ENCODE data around the gene BSCL2.
A peak's percentile ranks its signal among the peaks of the same experiment; 100 is the strongest.
"Not testable (repeated sequence)": the region's sequence is repeated elsewhere in the genome, so short reads cannot be mapped to it uniquely, and the experiment has no call there.

The BSCL2 gene

DNA sequence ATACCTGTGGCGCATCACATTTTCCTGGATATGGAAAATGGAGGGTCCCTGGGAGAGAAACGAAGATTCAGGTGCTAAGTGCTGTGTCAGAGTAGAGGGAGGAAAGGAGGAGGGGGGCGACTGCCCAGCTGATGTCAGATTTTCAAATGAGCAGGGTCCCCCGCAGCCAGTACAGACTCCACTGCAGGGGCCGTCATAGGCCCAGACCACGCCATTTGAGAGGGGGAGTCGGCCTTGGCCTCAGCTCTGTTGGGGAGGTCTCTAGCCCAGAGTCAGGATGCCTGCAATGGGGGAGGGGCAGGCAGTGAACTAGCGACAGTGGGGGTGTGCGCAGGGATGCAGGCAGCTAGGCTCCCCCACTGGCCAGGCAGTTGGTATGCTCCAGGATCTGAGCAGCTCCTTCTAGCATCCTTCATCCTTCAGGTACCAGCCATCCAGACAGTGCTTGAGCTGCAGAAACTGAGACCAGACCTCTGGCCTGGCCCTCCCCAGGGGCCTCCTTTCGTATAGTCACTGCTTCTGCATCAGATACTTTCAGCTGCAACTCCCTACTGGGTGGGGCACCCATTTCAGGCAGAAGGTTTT, at the start of gene BSCL2, which contains the start of gene GNG3:
Gene BSCL2, minus strand, starts transcription at position 148 of the 585 bp plus-strand sequence. CDS start 229 bp downstream, outside the sequence.
Gene GNG3, plus strand, starts transcription at position 400 of the 585 bp plus-strand sequence. CDS start 620 bp downstream, outside the sequence.
- no peak for DNase-seq (ENCODE audit: low spot score)

- no peak for DNase-seq (ENCODE audit: low spot score)
Observed at GRCh38 chr11:62755086-62755615, 47.9 kb upstream of the BSCL2 start.

GRCh38 chr11:62753736-62754603, 46.7 kb upstream of the BSCL2 start, which contains the start of gene ZBTB3:
Gene ZBTB3 (minus strand): TSS chr11:62754160. CDS start chr11:62753664, 496 bp downstream.
- DNase-seq (ENCODE audit: low spot score) = peak; percentile 90

DNA sequence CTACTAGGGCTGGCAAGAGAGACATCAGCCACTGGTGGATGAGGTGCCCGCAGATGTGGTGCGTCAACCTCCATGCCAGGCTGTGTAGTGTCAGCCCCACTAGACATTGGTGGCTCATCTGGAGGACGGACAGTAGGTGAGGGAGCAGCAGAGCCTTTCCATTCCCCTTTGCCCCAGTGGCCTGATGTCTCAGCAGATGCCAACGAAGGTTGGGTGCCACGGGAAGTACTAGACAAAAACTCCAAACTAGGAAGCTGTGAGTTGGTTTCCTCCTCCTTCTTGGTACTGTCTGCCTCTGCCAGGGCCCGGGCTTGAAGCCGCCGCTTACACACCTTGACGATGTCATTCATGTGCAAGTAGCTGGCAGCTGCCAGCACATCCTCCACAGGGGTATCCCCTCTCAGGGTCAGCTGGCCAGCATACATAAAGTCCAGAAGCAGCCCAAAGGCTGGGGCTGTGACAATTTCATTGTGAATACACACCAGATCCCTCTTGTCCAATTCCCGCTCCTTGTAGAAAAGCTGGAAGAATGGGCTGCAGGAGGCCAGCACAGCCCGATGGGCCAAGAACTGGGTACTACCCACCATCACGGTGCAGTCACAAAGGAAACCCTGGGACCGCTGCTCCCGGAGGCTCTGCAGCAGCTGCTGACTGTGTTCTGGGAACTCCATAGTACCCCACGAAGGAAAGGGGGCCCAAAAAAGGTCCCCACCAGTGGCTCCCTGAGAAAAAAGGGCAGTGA, 45.9 kb upstream of the BSCL2 start:
- no peak for DNase-seq (ENCODE audit: low spot score)

- no peak for DNase-seq (ENCODE audit: low spot score)
Observed at GRCh38 chr11:62752177-62752785, 45.1 kb upstream of the BSCL2 start.

DNA sequence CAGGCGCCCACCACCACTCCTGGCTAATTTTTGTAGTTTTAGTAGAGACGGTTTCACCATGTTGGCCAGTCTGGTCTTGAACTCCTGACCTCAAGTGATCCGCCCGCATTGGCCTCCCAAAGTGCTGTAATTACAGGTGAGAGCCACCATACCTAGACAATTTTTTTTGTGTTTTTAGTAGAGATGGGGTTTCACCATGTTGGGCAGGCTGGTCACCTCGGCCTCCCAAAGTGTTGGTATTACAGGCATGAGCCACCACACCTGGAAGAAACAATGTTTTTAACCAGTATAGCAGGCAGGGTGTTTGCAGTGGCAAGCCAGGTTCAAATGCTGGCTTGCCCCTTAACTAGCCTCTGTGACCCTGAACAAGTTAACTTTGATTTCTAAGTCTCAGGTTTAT, 42.7 kb upstream of the BSCL2 start:
- DNase-seq (ENCODE audit: low spot score) = not testable (repeated sequence)

- DNase-seq (ENCODE audit: low spot score) = no peak
Observed at GRCh38 chr11:62747475-62748160, 40.4 kb upstream of the BSCL2 start.

DNA sequence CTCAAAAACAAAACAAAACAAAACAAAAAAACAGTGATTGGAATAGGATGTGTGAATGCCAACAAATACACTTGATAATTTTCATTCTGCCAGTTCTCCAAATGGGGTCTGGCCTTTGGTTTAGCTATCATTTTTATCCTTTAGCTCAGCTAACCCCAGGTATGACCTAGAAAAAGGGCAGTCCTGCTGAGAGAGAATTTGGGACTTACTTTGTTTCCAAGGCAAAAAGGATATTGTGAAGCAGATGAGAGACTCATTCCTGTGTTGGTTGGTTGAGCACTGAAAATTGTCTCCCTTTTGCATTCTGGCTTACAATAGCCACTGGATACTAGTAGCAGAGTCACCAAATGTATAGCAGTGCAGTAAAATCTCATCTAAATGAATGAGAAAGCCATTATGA, 30.0 kb upstream of the BSCL2 start:
- DNase-seq (ENCODE audit: low spot score) = no peak

DNA sequence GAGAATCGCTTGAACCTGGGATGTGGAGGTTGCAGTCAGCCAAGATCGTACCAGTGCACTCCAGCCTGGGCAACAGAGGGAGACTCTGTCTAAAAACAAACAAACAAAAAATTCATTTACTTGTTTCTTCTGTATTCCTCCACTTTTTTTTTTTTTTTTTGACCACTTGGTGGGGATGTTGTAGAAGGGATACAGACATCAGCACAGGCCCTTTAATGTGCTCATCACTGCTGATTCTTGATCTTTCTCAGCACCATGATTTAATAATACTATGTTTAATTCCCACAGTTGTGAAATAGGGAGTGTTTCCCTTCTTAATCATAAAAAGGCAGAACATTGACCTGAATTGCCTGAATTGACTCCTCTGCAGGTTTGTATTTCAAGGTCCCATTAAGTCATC, 25.6 kb upstream of the BSCL2 start:
- no peak for DNase-seq (ENCODE audit: low spot score)

DNA sequence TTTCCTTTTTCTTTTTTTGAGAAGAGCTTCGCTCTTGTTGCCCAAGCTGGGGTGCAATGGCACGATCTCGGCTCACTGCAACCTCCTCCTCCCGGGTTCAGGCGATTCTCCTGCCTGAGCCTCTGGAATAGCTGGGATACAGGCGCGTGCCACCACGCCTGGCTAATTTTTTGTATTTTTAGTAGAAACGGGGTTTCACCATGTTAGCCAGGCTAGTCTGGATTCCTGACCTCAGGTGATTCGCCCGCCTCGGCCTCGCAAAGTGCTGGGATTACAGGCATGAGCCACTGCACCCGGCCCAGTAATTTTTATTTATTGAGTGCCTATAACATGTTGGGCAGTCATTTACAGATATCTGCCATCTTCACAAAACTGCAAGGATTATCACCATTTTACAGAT, 22.9 kb upstream of the BSCL2 start:
- DNase-seq (ENCODE audit: low spot score) = not testable (repeated sequence)

GRCh38 chr11:62728171-62728988, 21.2 kb upstream of the BSCL2 start, which contains the start of gene TTC9C:
Gene TTC9C (plus strand): TSS chr11:62728486. CDS start chr11:62728849, 363 bp downstream.
- peak; percentile 78 for DNase-seq (ENCODE audit: low spot score)

GRCh38 chr11:62727872-62728170, 20.6 kb upstream of the BSCL2 start:
- peak; percentile 90 for DNase-seq (ENCODE audit: low spot score)

DNA sequence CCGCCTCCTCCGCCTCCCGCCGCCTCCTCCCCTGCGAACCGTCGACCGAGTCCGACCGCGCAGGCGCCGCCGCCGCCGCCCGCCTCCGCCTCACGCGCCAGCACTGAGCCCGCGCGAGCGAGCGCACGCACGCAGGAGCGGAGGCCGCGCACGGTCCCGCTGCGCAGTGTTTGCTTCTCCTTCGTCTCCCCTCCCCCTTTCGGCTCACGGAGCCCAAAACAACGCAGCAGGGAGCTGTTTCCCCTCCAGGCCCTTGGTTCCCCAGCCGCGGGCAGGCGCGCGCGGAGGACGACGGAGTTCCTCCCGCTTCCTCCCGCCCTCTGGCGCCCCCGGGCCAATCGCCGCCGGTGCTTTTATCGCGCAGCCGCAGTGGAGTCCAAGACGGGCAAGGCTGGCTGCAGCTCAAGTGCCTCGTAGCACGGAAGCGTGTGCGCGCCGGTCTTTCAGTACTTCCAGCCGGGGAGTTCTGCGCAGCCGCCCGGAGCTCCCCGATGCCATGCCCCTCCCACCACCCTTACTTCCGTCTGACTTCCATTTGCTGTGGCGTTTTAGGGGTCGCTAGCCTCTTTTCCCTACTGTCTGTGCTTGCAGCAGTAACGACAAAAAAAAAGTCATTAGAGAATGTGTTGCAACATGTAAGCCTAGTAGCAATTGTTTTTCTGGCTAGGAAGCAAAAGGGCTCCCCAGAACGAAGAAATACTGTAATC, 20.1 kb upstream of the BSCL2 start, which contains the start of gene HNRNPUL2:
Gene HNRNPUL2, minus strand, starts transcription at position 293 of the 707 bp plus-strand sequence. CDS start 301 bp downstream, outside the sequence.
- DNase-seq (ENCODE audit: low spot score) = peak; percentile 98

DNA sequence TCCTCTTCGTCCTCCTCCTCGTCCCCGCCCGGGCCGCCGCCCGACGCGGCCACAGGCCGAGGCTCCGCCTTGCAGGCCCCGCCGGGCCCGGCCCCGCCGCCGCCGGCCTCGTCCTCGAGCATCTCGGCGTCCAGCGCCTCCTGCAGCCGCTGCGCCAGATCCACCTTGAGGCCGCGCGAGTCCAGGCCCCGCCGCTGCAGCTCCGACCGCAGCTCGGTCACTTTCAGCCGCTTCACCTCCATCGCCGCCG, 19.6 kb upstream of the BSCL2 start:
- DNase-seq (ENCODE audit: low spot score) = no peak

- DNase-seq (ENCODE audit: low spot score) = no peak
Observed at GRCh38 chr11:62726156-62726914, 19.1 kb upstream of the BSCL2 start.

DNA sequence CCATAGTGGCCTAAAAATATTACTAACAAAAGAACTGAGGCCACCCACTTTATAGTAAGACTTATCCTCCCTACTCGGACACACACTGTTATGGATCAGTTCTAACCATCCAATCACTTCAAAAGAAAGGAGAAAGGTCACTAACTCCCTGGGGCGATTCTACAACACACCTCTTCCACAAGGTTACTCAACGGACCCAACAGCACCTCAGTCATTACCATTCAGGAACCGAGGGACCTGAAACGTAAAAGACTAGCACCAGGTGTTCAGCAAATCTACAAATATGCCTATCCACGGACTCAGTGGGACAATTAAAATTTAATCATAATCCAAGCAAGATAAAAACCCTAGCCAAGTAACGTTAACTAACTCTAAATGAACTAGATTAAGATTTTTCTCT, 18.4 kb upstream of the BSCL2 start:
- no peak for DNase-seq (ENCODE audit: low spot score)

DNA sequence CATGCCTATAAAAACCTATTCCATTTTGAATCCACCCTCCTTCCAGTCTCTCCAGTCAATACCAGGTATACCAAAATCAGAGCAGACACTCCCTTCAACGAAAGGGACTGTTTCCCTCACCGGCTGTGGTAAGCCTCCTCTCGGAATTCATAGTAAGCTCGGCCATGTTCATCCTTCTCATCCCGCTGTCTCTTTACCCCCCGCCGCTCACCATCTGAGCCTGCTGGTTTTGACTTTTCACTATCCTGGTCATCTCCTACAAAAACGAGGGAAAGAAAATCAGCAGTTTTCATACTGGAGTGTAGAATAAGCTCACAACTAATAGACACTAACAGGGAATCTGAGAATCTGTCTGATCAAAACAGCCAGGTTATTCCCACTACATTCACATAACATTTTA, 16.9 kb upstream of the BSCL2 start:
- no peak for DNase-seq (ENCODE audit: low spot score)

DNA sequence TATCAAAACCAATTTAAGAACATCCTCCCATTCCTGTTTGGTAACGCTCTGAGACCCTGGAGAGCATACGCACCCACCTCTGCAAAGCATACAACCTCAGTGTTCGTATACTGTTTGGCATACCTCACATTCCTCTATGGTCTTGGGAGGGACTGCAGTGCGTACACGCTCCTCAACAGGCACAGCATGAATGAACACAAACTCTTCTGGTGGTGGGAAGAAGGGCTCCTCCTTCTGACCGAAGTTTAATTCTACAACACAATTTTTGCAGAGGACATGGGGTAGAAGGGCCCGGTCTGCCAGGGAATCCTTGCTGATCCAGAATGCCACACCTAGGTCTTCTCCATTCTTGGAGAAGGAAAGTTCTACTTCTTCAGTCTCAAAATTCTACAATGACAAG, 14.8 kb upstream of the BSCL2 start:
- no peak for DNase-seq (ENCODE audit: low spot score)

- DNase-seq (ENCODE audit: low spot score) = no peak
Observed at GRCh38 chr11:62719302-62719978, 12.2 kb upstream of the BSCL2 start.

Measured in HuH-7.5 (cell line).